Activated effector memory CD4-positive, alpha-beta T cell treated with Interleukin-2 at 50 U/mL for 16 hours (primary cell): ENCODE results near the gene APOA1.

Experiments used
- DNase-seq: peaks from one replicate; pipeline ENCODE4 v3.0.0-alpha.2; 2020

Gene APOA1

DNA sequence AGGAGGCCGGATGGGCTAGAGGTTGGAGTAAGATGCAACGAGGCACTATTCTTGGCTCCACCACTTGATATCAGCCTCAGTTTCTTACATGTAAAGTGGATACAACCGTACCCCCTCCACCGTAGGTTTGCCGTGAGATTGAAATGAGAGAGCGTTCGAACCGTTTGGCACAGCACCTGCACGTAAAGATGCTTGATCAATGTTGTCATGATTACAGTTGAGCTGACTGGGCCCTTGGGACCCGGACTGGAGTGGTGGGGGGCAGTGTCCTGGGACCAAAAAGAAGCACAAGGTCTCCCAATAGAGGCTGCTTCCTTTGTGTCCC lies 4.0 kb downstream of the APOA1 start:
- no peak for DNase-seq

DNA sequence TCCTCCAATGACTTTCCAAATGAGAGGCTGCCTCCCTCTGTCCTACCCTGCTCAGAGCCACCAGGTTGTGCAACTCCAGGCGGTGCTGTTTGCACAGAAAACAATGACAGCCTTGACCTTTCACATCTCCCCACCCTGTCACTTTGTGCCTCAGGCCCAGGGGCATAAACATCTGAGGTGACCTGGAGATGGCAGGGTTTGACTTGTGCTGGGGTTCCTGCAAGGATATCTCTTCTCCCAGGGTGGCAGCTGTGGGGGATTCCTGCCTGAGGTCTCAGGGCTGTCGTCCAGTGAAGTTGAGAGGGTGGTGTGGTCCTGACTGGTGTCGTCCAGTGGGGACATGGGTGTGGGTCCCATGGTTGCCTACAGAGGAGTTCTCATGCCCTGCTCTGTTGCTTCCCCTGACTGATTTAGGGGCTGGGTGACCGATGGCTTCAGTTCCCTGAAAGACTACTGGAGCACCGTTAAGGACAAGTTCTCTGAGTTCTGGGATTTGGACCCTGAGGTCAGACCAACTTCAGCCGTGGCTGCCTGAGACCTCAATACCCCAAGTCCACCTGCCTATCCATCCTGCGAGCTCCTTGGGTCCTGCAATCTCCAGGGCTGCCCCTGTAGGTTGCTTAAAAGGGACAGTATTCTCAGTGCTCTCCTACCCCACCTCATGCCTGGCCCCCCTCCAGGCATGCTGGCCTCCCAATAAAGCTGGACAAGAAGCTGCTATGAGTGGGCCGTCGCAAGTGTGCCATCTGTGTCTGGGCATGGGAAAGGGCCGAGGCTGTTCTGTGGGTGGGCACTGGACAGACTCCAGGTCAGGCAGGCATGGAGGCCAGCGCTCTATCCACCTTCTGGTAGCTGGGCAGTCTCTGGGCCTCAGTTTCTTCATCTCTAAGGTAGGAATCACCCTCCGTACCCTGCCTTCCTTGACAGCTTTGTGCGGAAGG lies 4.8 kb downstream of the APOA1 start:
- no peak for DNase-seq

DNA sequence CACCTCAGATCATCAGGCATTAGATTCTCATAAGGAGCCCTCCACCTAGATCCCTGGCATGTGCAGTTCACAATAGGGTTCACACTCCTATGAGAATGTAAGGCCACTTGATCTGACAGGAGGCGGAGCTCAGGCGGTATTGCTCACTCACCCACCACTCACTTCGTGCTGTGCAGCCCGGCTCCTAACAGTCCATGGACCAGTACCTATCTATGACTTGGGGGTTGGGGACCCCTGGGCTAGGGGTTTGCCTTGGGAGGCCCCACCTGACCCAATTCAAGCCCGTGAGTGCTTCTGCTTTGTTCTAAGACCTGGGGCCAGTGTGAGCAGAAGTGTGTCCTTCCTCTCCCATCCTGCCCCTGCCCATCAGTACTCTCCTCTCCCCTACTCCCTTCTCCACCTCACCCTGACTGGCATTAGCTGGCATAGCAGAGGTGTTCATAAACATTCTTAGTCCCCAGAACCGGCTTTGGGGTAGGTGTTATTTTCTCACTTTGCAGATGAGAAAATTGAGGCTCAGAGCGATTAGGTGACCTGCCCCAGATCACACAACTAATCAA lies 5.6 kb downstream of the APOA1 start:
- DNase-seq: no peak

DNA sequence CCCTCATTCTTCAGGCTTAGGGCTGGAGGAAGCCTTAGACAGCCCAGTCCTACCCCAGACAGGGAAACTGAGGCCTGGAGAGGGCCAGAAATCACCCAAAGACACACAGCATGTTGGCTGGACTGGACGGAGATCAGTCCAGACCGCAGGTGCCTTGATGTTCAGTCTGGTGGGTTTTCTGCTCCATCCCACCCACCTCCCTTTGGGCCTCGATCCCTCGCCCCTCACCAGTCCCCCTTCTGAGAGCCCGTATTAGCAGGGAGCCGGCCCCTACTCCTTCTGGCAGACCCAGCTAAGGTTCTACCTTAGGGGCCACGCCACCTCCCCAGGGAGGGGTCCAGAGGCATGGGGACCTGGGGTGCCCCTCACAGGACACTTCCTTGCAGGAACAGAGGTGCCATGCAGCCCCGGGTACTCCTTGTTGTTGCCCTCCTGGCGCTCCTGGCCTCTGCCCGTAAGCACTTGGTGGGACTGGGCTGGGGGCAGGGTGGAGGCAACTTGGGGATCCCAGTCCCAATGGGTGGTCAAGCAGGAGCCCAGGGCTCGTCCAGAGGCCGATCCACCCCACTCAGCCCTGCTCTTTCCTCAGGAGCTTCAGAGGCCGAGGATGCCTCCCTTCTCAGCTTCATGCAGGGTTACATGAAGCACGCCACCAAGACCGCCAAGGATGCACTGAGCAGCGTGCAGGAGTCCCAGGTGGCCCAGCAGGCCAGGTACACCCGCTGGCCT lies 7.1 kb downstream of the APOA1 start:
- no peak for DNase-seq

DNA sequence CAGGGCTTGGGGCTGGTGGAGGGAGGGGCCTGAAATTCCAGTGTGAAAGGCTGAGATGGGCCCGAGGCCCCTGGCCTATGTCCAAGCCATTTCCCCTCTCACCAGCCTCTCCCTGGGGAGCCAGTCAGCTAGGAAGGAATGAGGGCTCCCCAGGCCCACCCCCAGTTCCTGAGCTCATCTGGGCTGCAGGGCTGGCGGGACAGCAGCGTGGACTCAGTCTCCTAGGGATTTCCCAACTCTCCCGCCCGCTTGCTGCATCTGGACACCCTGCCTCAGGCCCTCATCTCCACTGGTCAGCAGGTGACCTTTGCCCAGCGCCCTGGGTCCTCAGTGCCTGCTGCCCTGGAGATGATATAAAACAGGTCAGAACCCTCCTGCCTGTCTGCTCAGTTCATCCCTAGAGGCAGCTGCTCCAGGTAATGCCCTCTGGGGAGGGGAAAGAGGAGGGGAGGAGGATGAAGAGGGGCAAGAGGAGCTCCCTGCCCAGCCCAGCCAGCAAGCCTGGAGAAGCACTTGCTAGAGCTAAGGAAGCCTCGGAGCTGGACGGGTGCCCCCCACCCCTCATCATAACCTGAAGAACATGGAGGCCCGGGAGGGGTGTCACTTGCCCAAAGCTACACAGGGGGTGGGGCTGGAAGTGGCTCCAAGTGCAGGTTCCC lies 7.8 kb downstream of the APOA1 start, which contains the start of gene APOC3:
Gene APOC3 (plus strand): TSS at position 383 of the 659 bp plus-strand sequence. CDS start 676 bp downstream, outside the sequence.
- no peak for DNase-seq

DNA sequence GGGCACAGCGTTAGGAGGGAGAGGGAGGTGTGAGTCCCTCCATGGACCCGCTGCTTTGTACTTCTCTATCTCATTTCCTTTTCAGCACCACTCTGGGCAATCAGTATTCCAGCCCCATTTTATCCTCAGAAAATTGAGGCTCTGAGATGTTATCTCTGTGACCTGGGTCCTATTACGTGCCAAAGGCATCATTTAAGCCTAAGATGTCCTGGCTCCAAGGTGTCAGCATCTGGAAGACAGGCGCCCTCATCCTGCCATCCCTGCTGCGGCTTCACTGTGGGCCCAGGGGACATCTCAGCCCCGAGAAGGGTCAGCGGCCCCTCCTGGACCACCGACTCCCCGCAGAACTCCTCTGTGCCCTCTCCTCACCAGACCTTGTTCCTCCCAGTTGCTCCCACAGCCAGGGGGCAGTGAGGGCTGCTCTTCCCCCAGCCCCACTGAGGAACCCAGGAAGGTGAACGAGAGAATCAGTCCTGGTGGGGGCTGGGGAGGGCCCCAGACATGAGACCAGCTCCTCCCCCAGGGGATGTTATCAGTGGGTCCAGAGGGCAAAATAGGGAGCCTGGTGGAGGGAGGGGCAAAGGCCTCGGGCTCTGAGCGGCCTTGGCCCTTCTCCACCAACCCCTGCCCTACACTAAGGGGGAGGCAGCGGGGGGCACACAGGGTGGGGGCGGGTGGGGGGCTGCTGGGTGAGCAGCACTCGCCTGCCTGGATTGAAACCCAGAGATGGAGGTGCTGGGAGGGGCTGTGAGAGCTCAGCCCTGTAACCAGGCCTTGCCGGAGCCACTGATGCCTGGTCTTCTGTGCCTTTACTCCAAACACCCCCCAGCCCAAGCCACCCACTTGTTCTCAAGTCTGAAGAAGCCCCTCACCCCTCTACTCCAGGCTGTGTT lies 8.5 kb downstream of the APOA1 start:
- no peak for DNase-seq

DNA sequence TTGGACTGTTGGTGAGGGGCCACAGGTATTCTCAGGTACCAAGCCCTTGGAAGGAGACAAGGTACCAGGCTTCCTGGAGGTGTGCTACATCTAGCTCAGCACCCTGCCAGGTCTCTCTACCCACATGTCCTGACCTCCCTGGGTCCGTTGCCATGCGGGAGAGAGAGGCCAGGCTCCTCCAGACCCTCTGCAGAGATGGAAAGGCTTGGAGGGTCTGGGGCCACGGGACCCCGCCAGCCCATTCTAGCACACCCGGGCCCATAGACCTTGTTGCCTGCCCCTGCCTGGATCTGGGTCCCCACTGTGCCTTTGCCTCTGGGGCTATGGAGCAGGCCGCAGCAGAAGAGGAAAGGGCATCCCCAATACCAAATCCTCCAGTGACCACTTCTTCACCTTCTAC lies 10.0 kb downstream of the APOA1 start:
- no peak for DNase-seq

DNA sequence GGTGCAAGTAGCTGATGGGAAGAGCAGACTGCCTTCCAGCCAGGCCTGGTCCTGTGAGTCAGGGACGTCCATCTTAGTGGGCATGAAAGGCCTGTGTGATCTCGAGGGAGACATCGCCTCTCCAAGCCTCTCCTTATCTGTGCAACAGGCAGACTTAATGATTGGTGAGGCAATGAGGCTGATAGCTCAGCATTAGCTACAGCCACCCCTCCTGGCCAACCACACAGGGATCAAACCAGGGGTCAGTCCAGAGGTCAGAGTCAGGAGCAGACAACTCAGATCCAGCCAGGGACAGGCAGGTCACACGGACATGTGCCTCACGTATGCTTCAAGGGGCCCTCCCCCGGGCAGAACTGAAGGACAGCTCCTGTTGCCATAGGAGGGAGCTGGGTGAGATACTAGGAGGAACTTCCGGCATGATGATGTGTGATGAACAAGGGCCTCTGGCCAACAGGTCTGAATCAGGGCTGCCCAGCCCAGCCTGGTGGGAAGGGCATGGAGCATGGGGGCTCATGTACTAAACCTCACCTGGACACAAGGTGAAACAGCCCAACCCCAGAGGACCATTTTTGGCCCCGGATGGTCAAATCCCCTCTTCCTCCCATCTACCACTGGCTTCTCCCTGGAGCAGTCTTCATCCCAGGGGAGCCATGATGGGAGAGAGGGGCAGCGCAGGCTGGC lies 10.5 kb downstream of the APOA1 start:
- DNase-seq: no peak

DNA sequence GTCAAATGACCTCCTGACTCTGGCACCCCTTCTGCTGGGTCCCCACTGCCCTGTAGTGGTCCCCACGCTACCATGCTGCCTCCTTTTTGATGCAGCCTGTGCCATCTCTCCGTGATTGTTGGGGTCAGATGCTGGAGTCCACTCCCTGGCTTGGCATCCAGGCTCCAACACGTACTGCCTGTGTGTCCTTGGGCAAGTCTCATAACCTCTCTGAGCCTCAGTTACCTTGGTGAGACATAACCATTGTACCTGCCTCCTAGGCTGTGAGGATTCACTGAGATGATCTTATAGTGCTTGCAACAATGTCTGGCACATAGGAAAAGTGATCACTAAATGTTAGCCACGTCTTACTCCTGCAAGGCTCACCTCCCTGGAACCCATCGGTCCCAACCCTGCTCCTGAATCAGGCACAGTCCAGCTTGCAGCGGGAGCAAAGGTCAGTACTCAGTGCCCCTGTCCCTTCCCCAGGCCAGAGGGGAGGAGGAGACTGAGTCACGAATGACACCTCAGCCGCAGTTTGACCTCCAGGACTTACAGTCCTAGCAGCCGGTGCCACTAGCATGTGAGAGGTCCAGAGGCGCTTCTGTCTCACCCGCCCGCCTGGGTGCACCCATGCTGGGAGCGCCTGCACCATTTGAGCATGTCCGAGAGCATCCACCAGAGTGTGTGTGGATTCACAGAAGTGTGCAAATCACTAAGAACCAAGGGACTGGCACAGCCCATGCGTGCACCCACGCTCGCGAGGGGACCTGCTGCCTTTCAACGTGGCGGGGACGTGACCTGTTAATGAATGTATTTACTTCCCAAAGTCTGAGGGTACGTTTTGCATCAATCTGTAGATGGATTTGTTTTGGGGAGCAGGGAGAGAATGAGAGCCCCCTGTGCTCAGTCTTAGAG lies 11.3 kb downstream of the APOA1 start:
- DNase-seq: no peak

DNA sequence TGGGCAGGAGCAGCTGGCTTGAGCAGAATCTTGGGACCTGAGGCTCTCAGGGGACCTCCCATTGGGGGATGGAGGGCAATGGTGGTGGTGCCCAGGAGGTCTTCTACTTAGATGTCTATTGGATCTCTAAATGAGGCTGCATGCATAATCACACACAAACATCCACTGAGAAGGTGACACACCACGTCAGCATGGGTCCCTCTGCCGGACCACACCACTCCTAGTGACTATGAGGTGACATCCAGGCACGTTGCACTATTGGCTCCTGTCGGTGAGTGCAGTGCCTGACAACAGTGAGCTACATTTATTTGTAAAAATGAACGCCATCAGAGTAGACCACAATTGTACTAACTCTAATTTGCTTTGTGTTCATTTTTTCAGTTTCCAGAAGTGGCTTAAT lies 12.0 kb downstream of the APOA1 start:
- DNase-seq: no peak

DNA sequence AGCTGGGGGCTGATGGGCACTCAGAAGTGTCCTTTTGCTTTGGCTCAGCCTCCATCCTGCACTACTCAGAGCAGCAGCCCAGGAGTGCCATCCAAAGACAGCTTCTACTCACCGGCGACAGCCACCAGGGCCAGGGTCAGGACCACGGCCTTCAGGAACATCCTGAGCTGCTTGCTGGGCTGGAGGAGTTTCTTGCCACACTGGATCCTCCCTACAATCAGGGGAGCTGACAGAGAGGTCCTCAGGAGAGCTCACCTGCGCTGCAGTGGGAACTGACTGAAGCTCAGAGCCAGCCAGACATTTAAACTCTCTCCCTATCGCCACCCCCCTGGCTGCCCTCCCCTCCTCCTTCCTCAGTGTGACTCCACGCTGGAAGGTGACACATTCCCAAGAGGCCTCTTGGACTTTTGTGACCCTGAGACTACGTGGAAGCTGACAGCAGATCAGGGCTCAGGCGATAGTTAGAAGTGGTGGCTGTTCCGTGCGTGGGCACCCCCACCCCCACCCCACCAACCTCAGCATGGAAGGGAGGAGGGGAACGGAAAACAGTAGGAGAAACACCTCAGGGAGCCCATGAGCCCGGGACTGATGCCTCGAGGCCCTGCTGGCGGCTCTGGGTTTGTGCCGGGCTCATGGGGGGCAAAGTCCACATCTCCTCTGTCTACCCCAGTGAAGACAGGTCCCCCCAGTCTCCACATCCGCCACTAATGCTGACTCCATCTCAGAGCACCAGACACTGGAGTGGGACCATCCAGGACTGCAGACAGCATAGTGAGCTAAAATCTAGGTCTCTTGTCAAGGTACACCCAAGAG lies 14.2 kb downstream of the APOA1 start, which contains the start of gene APOA4:
Gene APOA4 (minus strand): TSS at position 274 of the 813 bp plus-strand sequence. CDS start 113 bp downstream, at position 161.
- no peak for DNase-seq

DNA sequence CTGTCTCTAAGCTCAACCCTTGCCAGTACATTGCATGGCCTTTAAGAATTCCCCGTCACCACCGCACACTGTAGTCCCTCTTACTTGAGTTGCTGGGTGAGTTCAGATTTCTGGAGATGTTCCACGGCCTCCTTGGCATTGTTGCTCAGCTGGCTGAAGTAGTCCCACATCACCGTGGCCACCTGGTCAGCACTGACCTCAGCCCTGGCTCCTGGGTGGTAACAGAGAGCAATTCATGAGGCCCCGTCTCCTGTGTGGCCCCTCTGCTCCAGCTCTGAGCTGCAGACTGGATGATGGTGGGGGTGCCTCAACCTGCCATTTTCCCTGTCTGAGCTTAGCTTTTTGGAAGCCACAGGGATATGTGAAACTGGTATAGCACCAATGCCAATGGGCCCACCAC lies 14.8 kb downstream of the APOA1 start:
- no peak for DNase-seq

DNA sequence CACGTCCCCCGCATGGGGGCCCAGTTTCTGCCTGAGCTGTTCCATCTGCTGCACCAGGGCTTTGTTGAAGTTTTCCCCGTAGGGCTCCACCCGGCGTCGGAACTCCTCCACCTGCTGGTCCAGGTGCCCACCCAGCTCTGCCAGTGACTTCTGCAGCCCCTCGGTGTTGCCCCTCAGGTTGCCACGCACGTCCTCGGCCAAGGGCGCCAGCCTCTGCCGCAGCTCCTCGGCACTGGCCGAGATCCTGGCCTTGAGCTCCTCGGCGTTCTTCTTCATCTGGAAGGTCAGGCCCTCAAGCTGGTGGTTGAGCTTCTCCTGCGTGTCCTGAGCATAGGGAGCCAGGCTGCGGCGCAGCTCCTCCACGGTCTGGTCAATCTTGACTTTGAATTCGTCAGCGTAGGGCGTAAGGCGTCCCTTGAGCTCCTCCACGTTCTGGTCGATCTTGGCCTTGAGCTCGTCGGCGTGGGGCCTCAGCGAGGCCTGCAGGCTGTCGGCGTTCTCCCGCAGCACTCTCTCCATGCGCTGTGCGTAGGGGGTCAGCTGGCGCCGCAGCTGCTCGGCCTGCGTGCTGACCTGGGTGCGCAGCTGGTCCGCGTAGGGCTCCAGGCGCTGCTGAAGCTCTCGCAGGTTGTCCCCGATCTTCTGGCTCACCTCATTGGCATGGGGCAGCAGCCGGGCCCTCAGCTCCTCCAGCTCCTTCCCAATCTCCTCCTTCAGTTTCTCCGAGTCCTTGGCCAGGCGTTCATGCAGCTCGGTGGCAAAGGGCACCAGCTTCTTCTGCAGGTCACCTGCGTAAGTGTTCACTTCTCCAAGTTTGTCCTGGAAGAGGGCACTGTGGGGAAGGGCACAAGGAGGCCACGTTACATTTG lies 16.1 kb downstream of the APOA1 start:
- DNase-seq: no peak

DNA sequence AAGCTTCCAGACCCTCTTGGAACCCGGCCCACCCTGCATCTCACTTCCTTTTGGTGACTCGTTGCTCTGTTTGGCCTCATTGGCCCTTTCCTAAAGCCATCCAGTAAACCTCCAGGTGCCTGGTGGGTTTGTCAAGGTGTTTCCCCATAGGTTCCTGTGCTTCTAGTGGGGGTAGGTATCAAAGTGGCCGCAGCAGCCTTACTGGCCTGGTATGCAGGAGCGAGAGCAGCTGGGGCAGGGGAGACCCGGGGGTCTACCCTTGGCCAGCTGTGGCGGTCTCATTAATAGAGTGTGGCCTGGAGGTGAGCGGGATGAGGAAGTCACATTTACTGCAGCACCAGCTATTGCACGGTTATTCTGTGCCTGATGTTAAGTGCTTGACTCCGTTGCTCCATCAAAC lies 18.4 kb downstream of the APOA1 start:
- DNase-seq: no peak

DNA sequence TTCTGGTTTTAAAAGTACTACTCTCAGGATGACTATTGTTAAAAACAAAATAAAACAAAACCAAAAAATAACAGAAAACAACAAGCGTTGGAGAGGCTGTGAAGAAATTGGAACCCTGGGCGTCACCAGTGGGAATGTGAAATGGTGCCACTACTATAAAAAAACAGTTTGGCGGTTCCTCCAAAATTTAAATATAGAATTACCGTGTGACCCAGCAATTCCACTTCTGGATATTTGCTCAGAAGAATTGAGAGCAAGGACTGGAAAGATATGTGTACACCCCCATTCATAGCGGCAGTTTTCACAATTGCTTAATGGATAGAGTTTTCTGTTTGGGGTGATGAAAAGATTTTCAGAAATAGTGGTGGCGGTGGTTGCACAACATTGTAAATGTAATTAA lies 22.9 kb downstream of the APOA1 start:
- no peak for DNase-seq

DNA sequence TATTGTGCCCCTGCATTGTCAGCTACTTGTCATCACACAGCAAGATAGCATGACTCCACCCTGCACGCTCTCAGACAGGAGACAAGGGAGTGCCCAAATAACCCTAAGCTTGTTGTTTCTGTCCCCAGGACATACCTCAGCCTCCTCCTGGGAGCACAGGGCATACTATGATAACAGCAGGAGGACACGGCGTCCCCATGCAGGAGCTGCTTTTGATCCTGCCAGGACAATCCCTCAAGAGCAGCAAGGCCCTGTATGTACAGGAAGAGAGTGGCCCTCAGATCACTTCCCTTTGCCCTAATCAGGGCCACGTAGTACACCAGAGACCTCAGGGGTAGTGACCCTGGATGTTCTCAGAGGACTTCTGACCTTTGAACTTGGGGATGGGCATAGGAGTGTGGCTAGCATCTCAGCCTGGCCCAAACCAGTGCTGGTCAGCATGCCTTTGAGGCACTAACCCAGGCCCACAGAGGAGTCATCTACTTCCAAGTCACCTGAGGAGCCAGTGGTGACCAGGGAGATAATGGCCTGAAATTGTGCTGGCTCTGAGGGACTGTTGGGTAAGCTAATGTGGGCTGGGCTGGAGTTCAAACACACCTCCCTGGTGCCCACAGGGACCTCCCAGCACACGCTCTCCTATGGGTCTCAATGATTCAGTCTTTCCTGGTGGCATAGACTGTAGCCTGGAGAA lies 23.5 kb downstream of the APOA1 start:
- no peak for DNase-seq

DNA sequence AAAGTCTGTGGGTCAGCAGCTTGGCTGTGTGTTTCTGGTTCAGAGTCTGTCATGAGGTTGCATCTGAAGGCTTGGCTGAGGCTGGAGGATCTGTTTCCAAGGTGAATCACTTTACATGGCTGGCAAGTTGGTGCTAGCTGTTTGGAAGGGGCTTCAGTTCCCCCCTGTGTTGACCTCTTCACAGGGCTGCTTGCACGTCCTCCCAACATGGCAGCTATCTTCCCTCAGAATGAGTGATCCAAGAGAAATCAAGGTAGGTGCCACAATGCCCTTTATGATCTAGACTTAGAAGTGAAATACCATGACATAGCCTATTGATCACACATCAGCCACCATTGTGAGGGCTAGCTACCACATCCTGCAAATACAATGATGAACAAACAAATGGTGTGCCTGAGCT lies 24.3 kb downstream of the APOA1 start:
- DNase-seq: no peak

DNA sequence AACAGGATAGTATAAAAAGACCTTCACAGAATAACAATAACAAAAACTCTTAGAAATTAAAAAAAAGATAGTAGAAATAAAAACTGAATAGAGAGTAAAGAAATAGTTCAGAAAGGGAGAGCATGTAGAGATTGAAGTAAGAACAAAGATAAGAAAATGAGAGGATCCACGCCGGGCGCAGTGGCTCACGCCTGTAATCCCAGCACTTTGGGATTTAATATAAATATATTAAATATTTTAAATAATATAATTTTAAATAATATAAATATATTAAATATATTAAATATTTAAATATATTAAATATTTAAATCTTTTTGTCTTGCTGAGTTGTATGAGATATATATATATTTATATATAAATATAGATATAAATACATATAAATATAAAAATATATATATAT lies 25.3 kb downstream of the APOA1 start:
- DNase-seq: no peak
